RPMI8226 (cell line): ENCODE measurements around the gene VEZT.

Source experiments
- DNase-seq: peaks from one replicate; pipeline ENCODE4 v3.0.0-alpha.2; 2015

The VEZT gene

GRCh38 chr12:95201056-95201670, 16.4 kb upstream of the VEZT start:
- no peak for DNase-seq

DNA sequence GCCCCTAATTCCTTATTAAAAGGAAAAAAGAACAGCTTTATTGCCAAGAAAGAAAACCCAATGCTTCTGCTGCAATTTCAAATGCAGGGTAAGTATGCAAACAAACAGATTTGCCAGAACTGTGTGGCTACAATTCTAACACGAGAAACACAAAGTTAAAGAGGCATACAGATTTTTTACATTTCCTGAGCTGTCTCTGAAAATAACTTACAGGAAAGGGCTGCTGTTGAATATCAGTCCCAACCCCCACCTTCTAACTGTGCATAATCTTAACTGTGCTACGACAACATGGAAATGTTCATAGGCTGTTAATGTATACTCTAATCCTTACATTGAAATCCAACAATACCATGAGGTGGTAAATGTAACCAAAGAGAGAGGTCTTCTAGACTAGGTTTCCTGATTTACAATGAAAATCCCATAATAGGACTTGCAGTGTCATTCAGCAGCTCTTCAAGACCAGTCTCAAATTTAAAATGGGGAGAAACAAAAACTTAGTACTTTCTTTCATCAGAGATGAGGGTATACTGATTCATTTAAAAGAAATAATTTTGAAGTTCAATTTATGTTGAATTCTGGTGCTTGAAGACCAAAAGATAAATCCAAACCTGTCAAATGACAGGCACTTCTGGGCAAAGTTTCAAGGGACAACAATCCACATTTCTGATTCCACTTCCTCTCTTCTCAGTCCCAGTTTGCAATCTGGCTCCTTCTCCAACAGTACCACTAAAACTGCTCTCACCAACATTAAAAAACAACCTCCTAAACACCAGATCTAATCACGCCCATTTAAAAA, 14.7 kb upstream of the VEZT start:
- no peak for DNase-seq

- DNase-seq, result no peak
These were observed 14.0 kb upstream of the VEZT start for GRCh38 chr12:95203487-95204030.

GRCh38 chr12:95204141-95204866, 13.3 kb upstream of the VEZT start:
- DNase-seq, result no peak

GRCh38 chr12:95205016-95205624, 12.5 kb upstream of the VEZT start:
- DNase-seq, result no peak

DNA sequence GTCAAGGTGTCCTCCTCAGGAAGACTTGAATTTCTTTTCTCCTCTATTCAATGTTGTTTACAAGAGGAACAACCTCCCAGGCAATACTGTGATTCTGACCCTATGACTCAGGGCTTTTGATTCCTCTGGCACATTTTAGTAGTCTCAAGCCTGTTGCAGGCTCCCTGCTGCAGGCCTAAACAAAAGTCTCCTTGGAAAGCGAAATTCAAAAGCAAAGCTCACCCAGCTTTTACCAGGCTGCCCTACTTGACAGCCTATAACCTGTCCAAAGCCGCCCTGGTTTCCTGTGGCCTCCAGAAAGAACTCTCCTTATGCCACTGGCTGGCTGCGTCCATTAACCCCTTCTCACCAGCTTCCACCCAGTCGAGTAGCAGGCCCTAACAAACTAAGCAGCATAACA, 11.9 kb upstream of the VEZT start:
- peak; percentile 8 for DNase-seq

GRCh38 chr12:95206916-95207315, 10.7 kb upstream of the VEZT start:
- DNase-seq, result no peak

GRCh38 chr12:95207407-95207806, 10.2 kb upstream of the VEZT start:
- DNase-seq, result no peak

- no peak for DNase-seq
These were observed 8.9 kb upstream of the VEZT start for GRCh38 chr12:95208678-95209077.

DNA sequence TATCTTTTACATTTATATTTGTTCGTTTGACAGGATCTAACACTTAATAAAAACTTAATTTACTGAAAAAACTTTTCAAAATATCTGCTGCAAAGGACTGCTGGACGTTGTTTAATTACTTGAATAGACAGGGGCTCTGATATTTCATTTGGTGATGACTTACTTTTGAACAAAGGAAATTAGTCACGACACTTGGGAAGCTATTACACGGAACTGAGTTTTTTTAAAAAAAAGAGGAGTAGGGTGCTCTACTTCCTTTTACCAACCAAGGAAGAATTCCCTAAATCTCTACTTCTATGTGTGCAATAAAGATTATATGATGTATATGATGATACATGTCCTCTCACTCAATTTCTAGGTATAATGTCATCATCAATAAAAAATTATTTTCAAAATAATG, 5.0 kb upstream of the VEZT start:
- DNase-seq, result no peak

GRCh38 chr12:95213119-95213518, 4.5 kb upstream of the VEZT start:
- DNase-seq, result no peak

- DNase-seq, result no peak
These were observed 3.7 kb upstream of the VEZT start for GRCh38 chr12:95213928-95214327.

DNA sequence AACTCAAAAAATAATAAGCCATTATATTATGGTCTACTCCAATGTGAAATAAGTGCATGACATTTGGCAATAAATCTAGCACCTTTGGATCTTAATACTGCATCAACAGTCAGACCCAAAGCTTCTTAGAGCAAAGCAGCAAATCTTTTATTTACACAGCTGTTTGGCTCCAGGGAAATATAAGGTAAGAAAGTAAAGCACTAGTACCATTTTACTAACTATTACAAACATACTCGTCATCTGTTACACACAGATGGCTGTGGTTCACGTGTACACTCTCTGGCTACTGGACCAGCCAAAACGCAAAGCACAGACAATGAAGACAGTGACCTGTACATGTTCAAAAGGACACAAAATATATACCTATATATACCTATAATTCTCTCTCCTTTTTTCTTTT, 3.1 kb upstream of the VEZT start:
- DNase-seq, result no peak

- DNase-seq, result no peak
These were observed 1.7 kb upstream of the VEZT start for GRCh38 chr12:95215949-95216348.

DNA sequence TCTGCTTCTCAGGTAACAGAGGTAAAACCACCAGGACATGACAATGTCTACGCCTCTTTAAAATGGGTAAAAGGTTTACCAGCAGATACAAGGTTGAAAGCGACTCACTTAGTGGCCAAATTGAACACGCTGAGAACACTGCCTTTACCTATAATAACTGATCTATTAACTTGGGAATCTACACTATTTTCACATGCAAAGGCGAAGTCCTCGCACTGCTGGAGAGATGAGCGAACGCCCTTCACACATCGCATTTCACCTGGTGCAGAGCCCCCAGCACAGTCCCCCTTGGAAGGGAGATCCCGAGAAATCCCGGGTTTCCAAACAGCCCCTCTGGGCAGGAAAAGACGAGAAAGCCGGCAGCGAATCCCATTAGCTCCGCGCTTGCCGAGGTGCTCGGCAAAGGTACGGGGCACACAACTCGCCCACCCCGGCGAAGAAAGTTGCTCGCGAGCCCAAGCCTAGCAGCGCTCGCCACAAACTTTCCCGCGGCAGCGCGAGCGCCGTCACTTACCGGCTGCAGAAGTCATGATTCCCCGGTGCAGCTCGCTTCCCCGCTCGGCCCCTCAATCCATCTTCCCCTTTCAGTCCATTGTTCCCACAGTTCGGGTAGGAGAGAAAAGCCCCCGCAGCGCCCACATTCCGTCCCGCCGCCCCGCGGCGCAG, 763 bp upstream of the VEZT start:
- peak; percentile 34 for DNase-seq

GRCh38 chr12:95218150-95219133, 835 bp downstream of the VEZT start:
- DNase-seq, result peak; percentile 66

GRCh38 chr12:95220190-95220589, 2.6 kb downstream of the VEZT start:
- no peak for DNase-seq

DNA sequence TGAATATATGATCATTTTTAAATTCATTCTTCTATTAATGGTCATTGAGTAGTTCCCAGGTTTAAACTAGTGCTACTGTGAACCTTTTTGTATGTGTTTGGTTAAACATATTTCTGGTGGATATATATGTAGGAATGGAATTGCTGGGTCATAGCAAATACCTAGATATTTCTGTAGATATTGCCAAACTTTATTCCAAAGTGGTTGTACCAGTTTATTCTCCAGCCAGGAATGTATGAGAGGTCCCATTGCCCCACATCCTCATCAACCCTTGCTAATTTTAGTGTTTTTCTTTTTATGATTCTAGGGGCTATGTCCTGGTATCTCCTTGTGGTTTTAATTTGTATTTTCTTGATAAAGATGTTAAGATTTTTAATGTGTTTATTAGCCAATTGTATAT, 3.1 kb downstream of the VEZT start:
- DNase-seq, result no peak

DNA sequence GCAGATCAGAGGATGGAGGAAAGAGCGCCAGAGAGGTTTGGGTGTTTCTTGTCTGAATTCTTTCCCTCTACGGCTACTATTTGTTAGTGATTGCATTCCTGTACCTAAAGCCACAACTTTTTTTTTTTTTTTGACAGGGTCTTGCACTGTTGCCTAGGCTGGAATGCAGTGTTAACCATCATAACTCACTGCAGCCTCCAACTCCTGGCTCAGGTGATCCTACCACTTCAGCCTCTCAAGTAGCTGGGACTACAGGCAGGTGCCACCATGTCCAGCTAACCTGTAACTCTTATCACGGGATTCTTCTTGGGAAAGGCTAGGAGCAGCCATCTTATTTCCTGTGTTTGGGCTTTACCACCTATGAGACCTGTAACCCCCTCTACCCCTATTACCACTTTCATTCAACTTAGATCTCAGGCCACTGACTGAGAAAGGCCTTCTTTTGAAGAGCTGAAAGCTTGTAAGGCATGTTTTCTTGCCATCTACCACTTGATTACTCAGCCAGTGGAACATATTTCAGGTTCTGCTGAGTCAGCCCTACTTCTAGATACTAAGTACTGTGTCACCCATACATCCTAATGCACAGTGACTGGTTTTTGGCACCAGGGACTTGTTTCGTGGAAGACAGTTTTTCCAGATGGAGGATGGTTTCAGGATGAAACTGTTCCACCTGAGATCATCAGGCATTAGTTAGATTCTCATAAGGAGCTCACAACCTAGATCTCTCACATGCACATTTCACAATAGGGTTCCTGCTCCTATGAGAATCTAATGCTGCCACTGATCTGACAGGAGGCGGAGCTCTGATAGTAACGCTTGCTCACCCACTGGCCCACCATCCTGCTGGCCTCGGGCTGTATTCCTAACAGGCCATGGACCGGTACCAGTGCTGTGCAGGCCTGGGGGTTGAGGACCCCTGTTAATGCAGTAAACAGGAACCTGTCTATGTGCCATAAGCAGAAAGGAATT, 6.9 kb downstream of the VEZT start:
- no peak for DNase-seq

GRCh38 chr12:95225645-95226212, 8.1 kb downstream of the VEZT start:
- DNase-seq, result no peak
